Esophagus squamous epithelium (tissue), 4 donors: ENCODE results near the gene PAGR1.

ENCODE experiments used
- CTCF ChIP-seq, 6 experiments: fragments of 450-650 bp in 4 of 6; fragments of 200-600 bp in 2 of 6; sonication (generic) in 2 of 6; IDR thresholded peaks; one replicate each; pipeline ENCODE4 v1.5.1; 2016 to 2019; ENCODE audit warnings: antibody characterized with exemption in 6 of 6, mild to moderate bottlenecking in 4 of 6, moderate library complexity in 4 of 6
- POLR2A ChIP-seq, 4 donors: fragments of 450-650 bp; IDR thresholded peaks; one replicate each; pipeline ENCODE4 v1.6.1; 2017; ENCODE audit warnings: antibody characterized with exemption in 4 of 4, mild to moderate bottlenecking in 4 of 4, moderate library complexity in 3 of 4

- TF ChIP-seq CTCF (IDR thresholded peaks at IDR 0.05) (no peak), POLR2A (IDR thresholded peaks at IDR 0.05) (no peak)
Measured at GRCh38 chr16:29835926-29836325, 20.0 kb downstream of the PAGR1 start.
